ENCODE measurements around the gene CFL1.

DNA sequence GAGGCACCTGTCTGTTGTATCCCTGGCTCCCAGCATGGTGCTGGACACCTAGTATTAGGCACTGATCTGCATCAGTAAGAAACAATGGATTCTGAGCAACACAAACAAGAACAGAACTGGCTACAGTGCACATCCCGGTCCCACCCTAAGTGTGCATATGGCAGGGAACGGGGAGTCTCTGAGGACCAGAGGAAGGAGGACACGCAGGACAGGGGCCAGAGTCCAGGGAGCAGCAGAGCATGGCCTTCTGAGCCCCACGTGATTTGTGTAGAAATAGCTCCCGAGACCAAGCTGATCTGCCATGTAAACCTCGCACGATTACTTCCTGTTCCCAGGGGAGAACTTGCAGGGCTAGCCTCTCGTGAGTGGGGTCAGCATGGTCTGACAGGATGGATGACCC is 36.9 kb downstream of the CFL1 start:
- TF ChIP-seq, protein P1, sequence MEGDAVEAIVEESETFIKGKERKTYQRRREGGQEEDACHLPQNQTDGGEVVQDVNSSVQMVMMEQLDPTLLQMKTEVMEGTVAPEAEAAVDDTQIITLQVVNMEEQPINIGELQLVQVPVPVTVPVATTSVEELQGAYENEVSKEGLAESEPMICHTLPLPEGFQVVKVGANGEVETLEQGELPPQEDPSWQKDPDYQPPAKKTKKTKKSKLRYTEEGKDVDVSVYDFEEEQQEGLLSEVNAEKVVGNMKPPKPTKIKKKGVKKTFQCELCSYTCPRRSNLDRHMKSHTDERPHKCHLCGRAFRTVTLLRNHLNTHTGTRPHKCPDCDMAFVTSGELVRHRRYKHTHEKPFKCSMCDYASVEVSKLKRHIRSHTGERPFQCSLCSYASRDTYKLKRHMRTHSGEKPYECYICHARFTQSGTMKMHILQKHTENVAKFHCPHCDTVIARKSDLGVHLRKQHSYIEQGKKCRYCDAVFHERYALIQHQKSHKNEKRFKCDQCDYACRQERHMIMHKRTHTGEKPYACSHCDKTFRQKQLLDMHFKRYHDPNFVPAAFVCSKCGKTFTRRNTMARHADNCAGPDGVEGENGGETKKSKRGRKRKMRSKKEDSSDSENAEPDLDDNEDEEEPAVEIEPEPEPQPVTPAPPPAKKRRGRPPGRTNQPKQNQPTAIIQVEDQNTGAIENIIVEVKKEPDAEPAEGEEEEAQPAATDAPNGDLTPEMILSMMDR (conservative IDR thresholded peaks at IDR 0.05; ENCODE audit: low read length): no peak
- no peak for TF ChIP-seq EZH2phosphoT487 (IDR thresholded peaks at IDR 0.05; ENCODE audit: borderline replicate concordance)
